ENCODE measurements around the gene RUNX1.
"Not testable (repeated sequence)": the region's sequence is repeated elsewhere in the genome, so short reads cannot be mapped to it uniquely, and the experiment has no call there.

The RUNX1 gene

GRCh38 chr21:35015435-35016024, 33.6 kb downstream of the RUNX1 start:
- DNase-seq: no peak

- no peak for DNase-seq
Measured at GRCh38 chr21:35014302-35015041, 34.6 kb downstream of the RUNX1 start.

- DNase-seq: no peak
Measured at GRCh38 chr21:35011681-35012080, 37.4 kb downstream of the RUNX1 start.

- DNase-seq: no peak
Measured at GRCh38 chr21:35010447-35010846, 38.7 kb downstream of the RUNX1 start.

- DNase-seq: no peak
Measured at GRCh38 chr21:35007348-35007747, 41.8 kb downstream of the RUNX1 start.

GRCh38 chr21:35006771-35007170, 42.3 kb downstream of the RUNX1 start:
- DNase-seq: no peak

- DNase-seq: no peak
Measured at GRCh38 chr21:35006248-35006647, 42.9 kb downstream of the RUNX1 start.

- DNase-seq: no peak
Measured at GRCh38 chr21:35005560-35006224, 43.4 kb downstream of the RUNX1 start.

GRCh38 chr21:35005077-35005476, 44.0 kb downstream of the RUNX1 start:
- DNase-seq: no peak

GRCh38 chr21:35004314-35004713, 44.8 kb downstream of the RUNX1 start:
- no peak for DNase-seq

GRCh38 chr21:35002879-35003722, 46.0 kb downstream of the RUNX1 start:
- DNase-seq: no peak

GRCh38 chr21:34999397-34999941, 49.6 kb downstream of the RUNX1 start:
- no peak for DNase-seq

GRCh38 chr21:34998176-34998575, 50.9 kb downstream of the RUNX1 start:
- no peak for DNase-seq

GRCh38 chr21:34997294-34997693, 51.8 kb downstream of the RUNX1 start:
- no peak for DNase-seq

- DNase-seq: no peak
Measured at GRCh38 chr21:34996304-34997101, 52.6 kb downstream of the RUNX1 start.

GRCh38 chr21:34995979-34996303, 53.2 kb downstream of the RUNX1 start:
- DNase-seq: no peak

GRCh38 chr21:34994766-34995631, 54.1 kb downstream of the RUNX1 start:
- no peak for DNase-seq

GRCh38 chr21:34993521-34993921, 55.6 kb downstream of the RUNX1 start:
- DNase-seq: not testable (repeated sequence)

- DNase-seq: no peak
Measured at GRCh38 chr21:34992736-34993398, 56.2 kb downstream of the RUNX1 start.

- DNase-seq: no peak
Measured at GRCh38 chr21:34992180-34992579, 56.9 kb downstream of the RUNX1 start.
